GM18909 (cell line): ENCODE data around the gene TSFM.

Experiments used
- ATAC-seq: cut with Tn5 transposase; IDR thresholded peaks from one replicate; pipeline ENCODE4 v1.9.1; 2021; ENCODE audit warnings: mild to moderate bottlenecking; ENCODE audit not compliant: unreplicated experiment, poor library complexity

TSFM gene

GRCh38 chr12:57744777-57745484 lies 37.7 kb upstream of the TSFM start, which contains the start of gene TSPAN31:
TSS of gene TSPAN31 (plus strand) at chr12:57745039. CDS start at chr12:57745155, 116 bp downstream.
- ATAC-seq = peak; percentile 88

GRCh38 chr12:57745485-57745881 lies 37.1 kb upstream of the TSFM start:
- ATAC-seq = no peak

DNA sequence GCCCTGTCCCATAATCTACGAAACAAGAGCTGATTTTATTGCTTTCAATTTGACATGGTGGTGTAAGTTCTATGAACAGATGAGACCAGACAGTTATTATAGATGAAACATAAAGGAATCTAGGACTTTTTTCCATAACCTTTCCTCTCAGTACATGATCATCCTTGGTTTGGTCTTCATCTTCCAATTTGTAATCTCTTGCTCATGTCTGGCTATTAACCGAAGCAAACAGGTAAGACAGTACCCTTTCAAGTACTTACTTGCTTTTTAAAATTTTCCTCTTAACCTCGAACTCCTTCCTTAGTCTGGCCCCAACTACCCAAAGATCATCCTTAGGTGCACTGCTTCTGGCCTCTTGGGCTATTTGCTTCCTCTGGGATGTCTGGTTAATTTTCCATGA lies 36.6 kb upstream of the TSFM start:
- ATAC-seq = no peak

DNA sequence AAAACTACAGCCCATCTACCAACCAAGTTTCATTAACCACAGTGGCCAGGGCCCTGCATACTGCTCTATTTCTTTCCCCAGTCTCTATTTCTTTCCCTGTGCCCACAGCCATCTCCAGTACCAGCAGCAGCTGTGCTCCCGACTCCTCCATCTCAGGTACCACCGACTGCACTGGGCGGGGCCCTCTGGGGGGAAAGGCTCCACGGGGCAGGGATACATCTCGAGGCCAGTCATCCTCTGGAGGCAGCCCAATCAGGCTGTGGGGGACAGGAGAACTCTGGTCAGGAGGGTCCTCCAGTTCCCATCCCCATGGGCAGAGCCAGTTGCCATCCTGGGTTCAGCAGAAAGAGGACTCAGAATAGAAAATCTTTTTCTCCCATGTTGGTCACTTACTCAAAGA lies 33.5 kb upstream of the TSFM start:
- no peak for ATAC-seq

DNA sequence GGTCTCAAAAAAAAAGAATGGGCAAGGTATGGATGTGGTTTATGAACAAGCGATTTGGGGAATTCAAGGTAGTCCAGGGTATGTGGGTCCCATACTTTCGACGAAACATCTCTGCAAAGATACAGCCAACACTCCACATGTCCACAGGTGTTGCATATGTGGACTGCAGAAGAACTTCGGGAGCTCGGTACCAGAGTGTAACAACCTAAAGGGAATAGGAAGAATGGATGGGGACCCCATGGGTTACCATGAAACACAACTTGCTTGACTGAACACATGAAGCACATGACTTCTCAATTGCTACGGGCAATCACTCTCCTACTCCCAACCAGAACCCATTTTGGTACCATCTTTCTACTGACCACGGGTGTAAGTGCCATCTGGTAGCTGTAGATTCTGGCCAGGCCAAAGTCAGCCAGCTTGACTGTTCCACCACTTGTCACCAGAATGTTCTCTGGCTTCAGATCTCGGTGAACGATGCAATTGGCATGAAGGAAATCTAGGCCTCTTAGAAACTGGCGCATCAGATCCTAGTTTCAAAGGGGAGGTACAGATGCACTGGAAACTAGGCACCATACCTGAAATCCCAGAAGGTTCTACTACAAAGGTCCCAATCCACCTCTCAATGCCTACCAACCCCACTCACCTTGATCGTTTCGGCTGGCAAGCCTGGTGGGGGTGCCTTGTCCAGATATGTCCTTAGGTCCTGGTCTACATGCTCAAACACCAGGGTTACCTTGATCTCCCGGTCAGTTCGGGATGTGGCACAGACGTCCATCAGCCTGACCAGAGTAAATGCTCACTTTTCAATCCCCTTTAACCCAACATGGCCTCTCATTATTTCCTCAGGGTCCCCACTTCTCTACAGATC lies 31.8 kb upstream of the TSFM start:
- ATAC-seq = no peak

DNA sequence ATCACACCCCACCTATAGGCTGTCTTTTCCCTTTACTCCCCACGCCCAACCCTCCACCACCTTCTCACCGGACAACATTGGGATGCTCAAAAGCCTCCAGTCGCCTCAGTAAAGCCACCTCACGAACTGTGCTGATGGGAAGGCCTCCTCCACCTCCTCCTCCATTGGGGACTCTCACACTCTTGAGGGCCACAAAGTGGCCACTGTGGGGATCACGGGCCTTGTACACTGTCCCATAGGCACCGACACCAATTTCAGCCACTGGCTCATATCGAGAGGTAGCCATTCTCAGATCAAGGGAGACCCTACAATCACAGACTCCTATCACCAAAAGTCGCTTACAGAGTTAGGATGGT lies 31.2 kb upstream of the TSFM start:
- no peak for ATAC-seq

DNA sequence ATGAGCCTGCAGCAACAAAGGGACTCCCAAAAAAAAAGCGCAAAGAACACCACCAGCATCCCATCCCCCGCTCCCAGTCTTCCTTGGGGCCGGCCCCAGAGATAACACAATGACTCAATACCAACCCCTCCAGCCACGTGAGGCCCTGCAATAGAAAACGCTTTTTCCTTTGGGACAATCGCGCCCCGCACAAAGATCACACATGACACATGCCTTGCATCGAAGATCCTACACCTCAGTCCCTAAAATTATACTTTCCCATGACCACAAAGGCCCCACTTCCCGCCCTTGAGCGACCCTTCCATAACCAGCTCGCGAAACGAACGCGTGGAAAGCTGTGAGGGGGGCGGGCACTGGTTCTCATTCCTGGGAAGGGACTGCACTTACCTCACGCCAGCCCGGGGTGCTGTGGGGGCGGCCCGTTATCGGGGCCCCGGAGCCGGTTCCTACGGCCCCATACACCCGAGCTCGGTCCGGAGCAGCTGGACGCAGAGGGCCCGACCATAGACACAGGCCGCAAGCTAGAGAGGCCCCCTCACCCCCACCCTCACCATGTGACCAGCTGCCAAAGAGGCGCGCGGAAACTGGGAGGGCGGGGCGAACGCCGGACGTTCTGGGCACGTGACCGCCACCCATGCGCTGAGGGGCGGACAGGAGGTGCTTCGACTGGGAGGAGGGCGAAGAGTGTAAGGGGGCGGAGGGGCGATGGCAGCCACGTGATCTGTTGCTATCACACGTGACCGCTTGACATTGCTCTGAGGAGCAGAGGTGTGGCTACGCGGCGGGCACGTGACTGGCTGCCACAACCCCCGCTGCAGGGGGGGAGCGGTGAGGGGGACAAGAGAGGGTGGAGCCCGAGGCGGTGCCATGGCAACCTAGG lies 30.6 kb upstream of the TSFM start, which contains the start of gene CDK4:
CDK4 (minus strand) TSS at position 523 of the 880 bp plus-strand sequence. CDS start 593 bp downstream, outside the sequence.
- peak; percentile 70 for ATAC-seq

DNA sequence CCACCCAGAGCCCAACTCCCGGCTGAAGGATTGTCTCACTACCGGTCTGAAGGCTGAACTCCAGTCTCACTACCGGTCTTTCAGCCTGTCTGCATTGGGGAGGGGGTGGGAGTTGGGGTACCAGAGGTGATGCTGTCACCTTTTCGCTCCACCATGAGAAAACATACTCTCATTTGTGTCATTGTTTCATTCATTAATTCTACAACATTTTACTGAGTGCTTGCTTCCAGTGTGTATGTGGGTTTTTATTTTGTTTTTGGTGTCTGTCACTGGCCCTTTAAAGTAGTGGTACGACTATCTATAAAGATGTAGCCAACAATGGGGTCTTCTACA lies 30.0 kb upstream of the TSFM start:
- no peak for ATAC-seq

DNA sequence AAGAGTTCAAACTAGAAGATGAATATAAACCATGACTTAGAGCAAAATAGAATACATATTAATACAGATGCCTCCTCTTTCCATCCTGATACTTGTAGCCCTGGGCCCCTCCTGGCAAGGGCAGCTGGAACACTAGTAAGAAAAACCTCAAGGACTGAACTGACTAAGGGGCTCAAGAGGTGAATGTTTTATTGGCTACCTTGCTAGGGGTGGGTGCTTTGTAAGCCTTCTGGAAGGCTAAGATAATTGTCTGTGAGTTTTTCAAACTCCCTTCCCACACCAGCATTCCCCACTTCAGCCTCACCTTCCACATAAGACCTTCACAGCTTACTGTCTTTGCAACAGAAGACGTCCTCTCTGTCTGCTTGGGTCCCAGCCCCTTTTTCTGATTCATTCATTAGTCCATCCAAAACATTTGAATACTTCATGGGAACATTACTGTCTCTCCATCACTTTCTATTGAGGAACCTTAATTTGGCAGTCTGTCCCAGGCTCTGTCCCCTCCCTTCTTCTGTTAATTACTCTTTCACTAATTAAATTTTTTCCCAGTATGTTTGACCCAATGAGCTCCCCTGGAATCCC lies 28.7 kb upstream of the TSFM start:
- no peak for ATAC-seq

DNA sequence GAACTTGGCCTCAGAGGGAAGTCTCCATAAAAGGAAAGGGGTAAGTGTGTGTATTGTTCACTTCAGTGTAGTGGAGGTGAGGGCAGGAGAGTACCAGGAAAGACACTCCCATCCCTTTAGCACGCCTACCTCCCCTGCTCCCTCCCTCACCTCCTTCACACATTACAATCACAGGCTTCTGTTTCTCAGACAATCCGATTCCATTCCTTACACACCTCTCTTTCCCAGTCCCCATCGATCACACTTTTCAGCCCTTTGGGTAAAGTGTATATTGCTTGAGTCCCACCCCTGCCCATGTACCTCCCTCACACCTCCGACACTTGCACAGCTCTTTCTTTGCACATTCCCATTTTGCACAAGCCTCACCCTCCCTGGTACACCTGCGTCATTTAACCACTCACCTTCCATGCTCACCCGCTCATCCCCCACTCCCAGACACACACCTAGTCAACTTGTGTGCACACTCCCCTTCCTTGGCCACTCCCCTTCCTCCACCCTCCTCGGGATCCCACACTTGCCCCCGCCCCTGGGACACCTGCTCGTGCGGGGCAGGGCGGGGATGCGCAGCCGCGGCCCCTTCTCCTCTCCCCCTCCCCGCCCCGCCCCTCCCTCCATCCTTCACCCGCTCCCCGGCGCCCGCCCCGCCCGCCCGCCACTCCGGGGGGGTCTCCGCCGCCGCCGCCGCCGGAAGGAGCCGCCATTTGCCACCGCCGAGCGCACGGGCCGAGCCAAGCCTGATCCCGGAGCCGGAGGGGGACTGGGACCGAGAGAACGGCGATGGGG lies 28.0 kb upstream of the TSFM start, which contains the start of gene MARCHF9:
MARCHF9 (plus strand) TSS at position 693 of the 783 bp plus-strand sequence. CDS start 426 bp downstream, outside the sequence.
- peak; percentile 40 for ATAC-seq

GRCh38 chr12:57755194-57755453 lies 27.5 kb upstream of the TSFM start:
- no peak for ATAC-seq

GRCh38 chr12:57755454-57756372 lies 26.9 kb upstream of the TSFM start:
- no peak for ATAC-seq

- peak; percentile 25 for ATAC-seq
Measured at GRCh38 chr12:57756406-57757341, 25.9 kb upstream of the TSFM start.

- no peak for ATAC-seq
Measured at GRCh38 chr12:57757771-57758170, 24.8 kb upstream of the TSFM start.

GRCh38 chr12:57758552-57759359 lies 23.8 kb upstream of the TSFM start:
- no peak for ATAC-seq

DNA sequence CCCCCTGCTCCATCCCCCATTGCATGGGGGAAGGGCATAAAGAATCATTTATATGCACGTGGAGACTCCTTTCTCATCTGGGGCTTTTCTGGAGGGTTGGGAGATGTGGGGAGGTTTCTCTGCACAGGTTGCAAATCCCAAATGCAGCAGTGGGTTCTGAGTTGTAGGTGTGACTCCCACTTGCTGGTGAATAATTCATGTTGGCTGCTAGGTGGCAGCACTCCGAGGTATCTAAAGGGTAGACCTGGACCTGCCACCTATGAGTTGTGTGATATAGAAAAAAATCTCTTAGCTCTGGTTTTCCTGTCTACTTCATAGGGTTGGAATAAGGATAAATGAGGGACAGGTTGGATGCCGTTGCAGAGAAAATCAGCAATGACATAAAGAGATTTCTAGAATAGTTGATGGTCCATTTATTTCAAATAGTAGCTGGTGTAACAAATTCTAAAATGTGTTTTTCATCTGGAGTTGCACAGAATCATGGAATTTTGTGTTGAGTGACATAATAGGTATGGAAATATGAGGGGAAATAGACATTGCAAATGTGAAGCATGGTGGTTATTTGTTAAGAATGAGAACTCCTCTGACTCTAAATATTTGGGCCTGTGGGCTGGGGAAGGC lies 23.1 kb upstream of the TSFM start:
- ATAC-seq = no peak
